Activated T-helper 9 cell treated with anti-CD3 and anti-CD28 coated beads, Interleukin-2, amount 50 U/mL, for 16 hours (primary cell): ENCODE data around the gene SMIM1.

ENCODE experiments used
- DNase-seq: peaks from one replicate; pipeline ENCODE4 v3.0.0-alpha.2; 2020; ENCODE audit warnings: low read depth

The SMIM1 gene, protein sequence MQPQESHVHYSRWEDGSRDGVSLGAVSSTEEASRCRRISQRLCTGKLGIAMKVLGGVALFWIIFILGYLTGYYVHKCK

DNA sequence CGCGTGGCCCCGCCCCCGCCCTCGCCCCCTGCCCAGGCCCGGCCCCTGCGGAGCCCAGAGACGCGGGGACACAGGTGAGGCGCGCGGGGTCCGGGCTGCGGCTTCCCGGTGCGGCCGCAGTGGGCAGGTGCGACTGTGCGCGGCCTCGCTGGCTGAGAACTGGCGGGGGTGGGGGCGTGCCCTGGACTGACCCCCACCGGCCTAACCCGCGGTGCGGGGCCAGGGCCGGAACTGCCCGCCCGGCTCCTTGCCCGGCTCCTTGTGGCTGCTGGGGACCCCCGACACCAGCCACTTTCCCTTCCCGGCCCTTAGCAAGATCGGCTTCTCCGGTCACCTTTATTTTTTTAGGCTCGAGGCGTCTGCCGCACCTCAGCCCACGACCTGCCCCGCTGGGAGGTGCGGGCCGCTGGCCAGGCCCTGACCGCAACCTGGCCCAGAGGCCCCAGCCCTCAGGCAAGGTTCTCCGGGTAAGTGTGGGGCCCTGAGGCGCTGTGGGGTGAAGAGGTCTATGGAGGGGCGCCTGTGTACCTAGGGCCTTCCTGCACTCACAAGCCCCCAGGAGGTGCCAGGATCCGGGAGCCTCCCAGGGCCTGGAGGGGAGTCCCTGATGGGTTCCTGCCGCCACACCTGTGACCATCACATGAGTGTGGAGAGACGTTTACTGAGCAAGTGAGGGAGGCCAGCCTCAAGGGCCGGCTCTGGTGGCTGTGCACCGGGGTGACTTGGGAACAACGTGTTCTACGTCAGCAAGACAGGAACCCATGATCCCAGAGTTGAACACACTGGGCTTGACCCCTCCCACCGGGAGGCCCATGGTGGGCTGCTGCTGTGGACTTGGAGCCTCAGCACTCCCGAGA lies at the start of gene SMIM1:
SMIM1 (plus strand) TSS at position 35 of the 857 bp plus-strand sequence. CDS start 2,625 bp downstream, outside the sequence.
- no peak for DNase-seq

DNA sequence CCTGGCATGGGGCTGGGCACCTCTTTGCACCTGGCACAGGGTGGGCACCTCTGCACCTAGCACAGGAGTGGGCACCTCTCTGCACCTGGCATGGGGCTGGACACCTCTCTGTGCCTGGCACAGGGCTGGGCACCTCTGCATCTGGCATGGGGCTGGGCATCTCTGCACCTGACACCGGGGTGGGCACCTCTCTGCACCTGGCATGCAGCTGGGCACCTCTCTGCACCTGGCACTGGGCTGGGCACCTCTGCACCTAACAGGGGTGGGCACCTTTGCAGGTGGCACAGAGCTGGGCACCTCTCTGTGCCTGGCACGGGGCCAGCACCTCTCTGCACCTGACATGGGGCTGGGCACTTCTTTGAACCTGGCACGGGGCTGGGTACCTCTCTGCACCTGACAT lies 49.7 kb upstream of the SMIM1 start:
- DNase-seq, result no peak

DNA sequence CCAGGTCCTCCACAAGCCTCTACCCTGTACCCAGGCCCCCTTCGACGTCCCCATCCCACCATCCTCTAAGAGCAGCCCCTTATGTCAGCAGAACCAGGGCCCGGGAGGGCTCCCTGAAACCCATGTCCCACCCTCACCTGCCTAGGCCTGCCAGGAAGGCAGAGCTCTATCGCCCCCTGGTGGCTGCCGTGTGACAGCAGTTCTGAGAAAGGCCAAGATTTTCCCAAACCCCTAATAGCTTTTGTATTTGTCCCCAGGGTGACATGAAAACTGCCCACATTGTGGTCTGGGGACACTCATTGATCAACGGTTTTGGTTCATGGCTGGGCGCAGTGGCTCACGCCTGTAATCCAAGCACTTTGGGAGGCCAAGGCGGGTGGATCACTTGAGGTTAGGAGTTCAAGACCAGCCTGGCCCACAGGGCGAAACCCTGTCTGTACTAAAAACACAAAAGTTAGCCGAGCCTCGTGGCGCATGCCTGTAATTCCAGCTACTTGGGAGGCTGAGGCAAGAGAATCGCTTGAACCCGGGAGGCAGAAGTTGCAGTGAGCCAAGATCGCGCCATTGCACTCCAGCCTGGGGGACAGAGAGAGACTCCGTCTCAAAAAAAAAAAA lies 48.0 kb upstream of the SMIM1 start:
- DNase-seq, result peak; percentile 65

DNA sequence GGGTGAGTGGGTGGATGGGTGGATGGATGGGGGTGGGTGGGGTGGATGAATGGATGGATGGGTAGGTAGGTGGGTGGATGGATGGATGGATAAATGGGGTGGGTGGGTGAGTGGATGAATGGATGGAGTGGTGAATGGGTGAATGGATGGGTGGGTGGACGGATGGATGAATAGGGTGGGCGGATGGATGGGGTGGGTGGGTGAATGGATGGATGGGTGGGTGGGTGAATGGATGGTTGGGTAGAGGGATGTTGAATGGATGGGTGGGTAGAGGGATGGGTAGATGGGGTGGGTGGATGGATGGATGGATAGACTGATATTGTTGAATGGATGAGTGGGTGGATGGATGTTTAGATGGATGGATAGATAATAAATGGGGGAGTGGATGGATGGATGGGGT lies 47.2 kb upstream of the SMIM1 start:
- DNase-seq, result no peak

DNA sequence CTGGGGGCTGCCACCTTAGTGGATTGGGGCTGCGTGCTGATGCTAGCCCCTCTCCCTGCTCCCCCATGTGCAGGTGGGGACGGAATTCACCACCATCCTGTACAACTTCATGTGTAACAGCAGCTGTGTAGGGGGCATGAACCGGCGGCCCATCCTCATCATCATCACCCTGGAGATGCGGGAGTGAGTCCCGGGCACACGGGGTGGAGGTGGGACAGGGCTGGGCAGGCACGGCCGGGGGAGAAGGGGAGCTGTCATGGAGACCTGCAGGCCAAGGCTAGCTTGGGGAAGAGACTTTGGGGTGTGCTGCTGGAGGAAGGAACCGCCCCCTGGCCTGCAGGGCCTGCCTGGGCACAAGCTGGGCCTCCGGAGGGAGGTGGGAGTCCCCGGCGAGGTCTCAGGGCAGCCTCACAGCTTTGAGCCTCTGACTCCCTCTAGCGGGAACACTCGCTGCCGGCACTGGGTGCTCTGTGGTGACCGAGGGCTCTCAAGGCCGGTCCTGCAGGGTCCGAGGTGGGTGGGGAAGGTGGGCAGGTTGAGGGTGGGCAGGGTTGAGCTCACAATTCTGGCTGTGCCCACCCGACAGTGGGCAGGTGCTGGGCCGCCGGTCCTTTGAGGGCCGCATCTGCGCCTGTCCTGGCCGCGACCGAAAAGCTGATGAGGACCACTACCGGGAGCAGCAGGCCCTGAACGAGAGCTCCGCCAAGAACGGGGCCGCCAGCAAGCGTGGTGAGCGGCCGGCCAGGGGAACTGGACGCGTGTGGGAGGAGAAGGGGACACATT lies 45.3 kb upstream of the SMIM1 start:
- DNase-seq, result no peak

DNA sequence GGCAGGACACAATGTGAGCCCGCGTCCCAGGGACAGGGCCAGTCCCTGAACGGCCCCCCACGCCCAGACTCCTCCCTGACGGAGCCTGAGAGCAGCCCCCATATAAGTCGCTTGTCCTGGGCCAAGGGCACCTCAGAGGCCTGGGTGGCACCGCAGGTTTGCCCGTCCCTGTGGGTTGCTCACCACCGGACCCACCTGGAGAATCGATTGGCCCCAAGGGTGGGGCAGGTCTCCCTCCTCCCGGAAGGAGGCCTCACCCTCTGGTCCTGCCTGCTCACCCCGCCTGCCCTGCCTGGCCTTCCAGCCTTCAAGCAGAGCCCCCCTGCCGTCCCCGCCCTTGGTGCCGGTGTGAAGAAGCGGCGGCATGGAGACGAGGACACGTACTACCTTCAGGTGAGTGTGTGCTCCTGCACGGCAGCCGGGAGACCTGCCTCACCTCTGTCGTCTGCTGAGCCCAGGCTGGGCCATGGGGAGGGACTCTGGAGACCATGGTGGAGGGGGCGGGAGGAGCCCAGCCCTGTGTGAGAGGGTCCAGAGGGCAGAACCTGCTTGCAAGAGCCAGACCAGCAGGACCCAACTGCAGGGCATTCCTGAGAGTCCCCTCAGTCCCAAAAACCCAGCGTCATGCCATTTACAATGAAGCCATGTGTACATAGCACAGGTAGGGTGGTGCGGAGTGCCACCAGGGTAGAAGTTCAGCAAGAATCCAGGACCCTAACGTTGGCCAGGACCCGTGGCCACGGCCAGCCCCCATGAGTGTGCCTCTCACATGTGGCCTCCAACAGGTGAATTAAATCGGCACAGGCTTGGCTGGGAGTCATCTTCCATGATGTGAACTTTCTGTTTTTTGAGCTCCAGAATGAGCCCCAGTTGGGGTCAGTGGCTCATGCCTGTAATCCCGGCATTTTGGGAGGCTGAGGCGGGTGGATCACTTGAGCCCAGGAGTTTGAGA lies 44.4 kb upstream of the SMIM1 start:
- DNase-seq, result no peak

DNA sequence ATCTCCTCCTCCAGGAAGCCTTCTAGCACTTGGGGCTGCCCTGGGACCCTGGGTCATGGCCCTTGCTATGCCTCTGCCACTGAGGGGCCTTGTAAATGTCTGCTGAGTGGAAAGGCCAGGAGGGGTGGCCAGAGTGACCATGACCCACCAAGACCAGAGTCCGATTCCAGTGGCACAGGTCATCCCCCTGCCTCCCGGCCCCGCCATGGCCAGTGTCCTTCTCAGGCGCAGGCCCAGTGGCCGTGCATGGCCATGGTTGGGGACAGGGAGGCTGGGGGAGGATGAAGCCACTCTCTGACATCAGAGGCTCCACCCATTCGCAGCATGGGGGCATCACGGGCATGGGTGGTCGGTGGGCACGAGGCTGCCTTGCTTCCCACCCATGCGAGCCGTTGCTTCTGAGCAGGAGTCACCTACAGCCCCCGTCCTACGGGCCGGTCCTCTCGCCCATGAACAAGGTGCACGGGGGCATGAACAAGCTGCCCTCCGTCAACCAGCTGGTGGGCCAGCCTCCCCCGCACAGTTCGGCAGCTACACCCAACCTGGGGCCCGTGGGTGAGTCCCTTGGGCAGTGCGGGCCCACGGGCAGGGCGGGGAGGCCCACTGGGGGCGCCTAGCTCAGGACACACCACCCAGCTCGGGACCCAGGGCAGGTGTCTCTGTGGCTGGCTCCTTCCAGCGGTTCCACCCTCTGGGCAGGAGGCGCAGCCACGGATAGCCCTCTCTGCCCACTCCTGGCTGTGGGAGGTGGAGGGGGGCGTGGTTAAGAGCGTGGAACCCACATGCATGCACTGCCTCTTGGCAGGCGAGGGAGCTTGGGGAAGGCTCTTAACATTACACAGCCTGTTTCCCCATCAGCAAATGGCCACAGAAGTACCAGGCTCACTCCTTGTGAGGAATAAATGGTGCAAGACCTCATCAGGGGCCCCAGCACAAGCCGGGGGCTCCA lies 42.7 kb upstream of the SMIM1 start:
- DNase-seq, result no peak

DNA sequence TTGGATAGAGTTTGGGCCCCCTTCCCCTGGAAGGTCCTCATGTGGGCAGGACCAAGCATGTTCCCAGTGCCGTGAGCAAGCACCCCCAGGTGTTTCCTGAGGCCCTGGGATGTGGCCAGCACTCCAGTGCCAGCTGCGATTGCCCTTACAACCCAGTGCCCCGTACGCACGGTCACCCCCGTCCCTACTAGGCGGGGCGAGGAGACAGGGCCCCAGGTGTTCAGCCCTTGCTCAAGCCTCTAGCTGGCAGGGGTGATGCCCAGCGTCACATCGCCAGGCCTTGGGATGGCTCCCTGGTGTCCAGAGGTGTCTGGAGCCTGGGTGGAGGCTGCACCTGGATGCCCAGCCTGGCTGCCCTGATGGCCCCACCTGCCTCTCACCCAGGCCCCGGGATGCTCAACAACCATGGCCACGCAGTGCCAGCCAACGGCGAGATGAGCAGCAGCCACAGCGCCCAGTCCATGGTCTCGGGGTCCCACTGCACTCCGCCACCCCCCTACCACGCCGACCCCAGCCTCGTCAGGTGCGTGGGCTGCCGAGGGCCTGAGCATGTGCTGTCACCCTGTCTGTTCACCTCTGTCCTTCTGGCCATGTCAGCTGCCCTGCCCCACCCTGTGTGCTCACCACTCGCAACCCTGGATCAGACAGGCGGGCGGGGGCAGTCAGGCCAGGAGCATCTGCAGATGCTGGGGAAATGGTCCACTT lies 41.9 kb upstream of the SMIM1 start:
- no peak for DNase-seq

DNA sequence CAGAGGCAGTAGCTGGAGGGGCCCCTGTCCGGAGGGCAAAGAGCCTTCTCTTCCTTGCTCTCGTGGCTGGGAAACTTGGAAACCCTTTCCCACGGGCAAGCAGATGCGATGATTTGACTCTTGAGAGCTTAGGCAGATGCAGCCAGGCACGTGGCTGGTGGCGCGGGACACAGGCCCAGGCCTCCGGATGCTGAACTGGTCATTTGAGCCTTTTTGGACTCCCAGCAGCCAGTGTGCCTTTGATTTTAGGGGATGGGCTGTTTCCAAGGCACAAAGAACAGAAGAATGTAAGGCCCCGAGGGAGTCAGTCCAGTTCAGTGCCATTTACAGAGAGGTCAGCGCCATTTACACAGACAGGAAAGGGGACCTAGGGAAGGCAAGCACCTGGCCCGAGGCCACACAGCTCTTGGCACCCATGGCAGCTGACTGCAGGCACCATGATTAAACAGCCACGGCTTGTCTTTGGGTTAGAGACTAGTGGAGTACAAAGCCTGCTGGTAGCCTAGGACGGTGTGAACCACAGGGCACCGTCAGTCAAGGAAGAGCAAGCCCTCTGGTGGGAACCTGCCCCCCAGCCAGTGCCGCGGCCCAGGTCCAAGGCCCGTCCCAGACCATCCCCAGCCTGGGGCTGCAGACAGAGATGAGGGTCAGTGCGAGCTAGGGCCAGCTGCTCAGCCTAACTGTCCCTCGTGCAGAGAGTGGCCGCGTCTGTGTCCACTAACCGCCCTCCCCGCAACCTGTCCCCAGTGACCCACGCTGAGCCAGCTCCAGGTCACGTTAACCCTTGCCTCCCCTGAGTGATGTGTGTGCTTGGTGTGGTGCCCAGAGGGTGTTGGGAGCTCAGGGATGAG lies 40.7 kb upstream of the SMIM1 start:
- no peak for DNase-seq

DNA sequence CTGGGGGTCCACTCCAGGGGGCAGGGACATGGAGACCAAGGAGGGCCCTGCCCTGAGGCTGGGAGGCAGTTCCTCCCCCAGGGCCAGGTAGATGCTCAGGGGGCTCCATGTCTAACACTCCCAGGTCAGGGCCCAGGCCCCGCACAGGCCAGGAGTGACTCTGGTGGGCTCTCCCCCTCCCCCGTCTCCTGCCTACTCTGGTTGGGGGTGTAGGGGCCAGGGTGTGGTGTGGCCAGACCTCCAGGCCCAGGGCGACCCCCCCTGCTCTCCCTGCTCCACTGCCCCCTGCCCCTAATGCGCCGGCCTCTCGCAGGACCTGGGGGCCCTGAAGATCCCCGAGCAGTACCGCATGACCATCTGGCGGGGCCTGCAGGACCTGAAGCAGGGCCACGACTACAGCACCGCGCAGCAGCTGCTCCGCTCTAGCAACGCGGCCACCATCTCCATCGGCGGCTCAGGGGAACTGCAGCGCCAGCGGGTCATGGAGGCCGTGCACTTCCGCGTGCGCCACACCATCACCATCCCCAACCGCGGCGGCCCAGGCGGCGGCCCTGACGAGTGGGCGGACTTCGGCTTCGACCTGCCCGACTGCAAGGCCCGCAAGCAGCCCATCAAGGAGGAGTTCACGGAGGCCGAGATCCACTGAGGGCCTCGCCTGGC lies 40.0 kb upstream of the SMIM1 start:
- DNase-seq, result no peak

DNA sequence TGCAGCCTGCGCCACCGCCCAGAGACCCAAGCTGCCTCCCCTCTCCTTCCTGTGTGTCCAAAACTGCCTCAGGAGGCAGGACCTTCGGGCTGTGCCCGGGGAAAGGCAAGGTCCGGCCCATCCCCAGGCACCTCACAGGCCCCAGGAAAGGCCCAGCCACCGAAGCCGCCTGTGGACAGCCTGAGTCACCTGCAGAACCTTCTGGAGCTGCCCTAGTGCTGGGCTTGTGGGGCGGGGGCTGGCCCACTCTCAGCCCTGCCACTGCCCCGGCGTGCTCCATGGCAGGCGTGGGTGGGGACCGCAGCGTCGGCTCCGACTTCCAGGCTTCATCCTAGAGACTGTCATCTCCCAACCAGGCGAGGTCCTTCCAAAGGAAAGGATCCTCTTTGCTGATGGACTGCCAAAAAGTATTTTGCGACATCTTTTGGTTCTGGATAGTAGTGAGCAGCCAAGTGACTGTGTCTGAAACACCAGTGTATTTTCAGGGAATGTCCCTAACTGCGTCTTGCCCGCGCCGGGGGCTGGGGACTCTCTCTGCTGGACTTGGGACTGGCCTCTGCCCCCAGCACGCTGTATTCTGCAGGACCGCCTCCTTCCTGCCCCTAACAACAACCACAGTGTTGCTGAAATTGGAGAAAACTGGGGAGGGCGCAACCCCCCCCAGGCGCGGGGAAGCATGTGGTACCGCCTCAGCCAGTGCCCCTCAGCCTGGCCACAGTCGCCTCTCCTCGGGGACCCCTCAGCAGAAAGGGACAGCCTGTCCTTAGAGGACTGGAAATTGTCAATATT lies 39.3 kb upstream of the SMIM1 start:
- no peak for DNase-seq

DNA sequence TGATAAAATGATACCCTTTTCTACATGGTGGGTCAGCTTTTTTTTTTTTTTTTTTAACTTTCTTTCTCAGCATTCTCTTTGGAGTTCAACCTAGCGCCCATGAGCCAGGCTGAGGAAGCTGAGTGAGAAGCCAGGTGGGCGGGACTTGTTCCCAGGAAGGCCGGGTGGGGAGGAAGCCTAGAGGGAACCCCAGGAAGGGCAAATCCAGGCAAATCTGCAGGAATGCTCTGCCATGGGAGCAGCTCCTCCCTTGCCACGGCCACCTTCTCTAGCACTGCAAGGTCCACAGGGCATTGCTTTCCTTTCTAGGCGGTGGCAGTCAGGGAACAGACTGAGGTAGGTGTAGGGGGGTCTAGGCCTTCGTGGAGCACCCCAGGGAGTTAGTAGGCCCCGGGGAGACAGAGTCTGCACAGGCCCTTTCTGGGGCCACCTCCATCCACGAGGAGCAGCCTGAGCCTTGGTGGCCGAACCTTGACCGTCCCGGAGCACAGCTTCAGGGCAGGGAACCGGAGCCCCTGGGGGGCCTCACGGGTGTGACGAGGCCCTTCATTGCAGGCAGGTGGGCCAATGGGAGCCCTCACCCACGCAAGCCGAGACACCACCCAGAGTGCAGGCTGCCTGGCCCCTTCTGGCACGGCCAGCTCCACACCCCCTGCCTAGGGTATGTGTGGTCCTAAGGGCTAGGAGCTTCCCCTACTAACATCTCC lies 38.5 kb upstream of the SMIM1 start:
- DNase-seq, result no peak

DNA sequence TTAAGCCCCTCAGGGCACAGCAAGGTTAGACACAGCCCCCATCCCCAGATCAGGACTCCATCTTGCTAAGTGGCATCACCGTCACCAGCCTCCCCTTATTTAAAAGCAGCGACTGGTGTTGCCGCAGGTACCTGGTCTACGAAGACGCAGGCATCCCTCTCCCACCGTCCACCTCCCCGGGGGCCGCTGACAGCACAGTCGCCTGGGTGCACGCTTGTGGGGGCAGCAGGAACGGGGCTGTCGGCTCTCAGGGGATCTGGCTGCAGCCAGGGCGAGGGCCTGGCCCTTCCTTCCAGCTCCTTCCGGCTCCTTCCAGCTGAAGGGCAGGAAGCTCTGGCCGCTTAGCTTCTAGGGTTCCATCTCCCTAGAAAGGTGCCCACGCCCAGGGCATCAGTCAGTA lies 37.9 kb upstream of the SMIM1 start:
- no peak for DNase-seq

DNA sequence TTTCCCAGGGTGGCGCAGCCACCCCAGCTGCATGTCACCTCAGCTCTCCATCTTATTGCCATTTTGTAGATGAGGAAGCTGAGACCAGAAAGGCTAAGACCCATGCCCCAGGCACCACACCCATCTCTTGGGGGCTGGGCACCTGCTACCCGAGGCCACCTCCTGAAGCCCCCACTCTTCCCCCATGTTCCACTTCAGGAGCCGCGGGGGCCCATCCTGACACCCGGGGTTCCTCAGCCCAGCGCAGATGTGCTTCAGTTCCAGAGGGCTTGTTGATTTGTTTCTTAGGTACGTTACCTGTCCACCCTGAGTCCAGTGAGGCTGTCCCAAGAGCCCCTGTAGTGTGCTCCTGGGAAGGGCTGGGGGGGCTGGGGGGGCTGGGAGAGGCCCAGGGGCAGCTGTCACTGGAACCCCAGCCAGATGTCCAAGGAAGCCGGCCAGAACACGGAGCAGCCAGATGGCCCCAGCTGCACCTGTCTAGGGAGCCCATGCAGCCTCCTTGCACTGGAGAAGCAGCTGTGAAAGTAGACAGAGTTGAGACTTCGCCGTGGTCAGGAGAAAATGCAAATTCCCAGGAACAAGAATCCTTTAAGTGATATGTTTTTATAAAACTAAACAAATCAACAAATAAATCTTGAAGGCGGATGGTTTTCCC lies 37.4 kb upstream of the SMIM1 start:
- no peak for DNase-seq

DNA sequence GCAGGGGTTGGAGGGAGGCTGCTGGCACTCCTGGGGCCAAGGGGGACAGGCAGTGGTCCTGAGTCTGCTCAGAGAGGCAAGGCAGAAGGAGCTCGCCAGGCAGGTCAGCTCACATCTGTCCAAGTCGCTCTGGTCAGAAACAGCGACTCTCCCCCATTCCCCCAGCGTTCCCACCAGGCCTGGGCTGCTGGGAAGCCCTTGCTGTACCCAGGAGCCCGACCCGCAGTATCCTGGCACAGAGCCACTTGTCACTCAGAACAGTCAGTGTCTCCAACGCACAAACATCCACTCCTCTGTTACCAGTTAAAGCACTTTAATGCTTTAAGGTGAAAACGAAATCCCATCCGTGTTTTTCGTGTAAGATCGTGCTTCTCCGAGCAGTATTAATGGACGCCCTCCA lies 36.9 kb upstream of the SMIM1 start:
- DNase-seq, result no peak

DNA sequence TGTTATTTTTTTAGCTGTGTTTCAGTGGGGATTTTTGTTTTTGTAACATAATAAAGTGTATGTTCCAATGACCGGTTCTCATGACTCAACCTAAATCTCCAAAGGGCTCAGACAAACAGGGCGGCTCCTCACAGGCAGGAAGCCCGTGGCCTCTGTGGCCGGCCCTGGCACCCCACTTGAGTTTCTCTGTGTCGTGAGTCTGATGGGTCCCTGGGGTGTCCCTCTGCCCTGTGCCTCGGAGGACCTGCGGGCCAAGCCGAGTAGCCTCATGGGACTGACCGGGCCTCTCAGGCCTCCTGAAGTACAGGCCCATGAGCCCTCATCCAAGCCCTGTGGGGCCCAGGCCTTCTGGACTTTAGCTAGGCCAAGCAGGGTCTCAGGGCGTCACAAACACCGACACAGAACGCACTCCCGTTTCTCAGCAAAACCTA lies 36.4 kb upstream of the SMIM1 start:
- no peak for DNase-seq
